GM23338 (cell line): ENCODE results near the gene EVI5L. TPM values are rescaled to one million over a fixed set of nuclear protein-coding genes. Genes with fewer than 3 reads are reported as not detected.

Experiments
- ATAC-seq: fragments of 200-7000 bp; cut with Tn5 transposase; 3 replicates; pipeline ENCODE4 v1.9.1; 2020
- DNase-seq: peaks from one replicate; pipeline ENCODE4 v3.0.0-alpha.2; 2015; ENCODE audit warnings: low spot score
- H2AFZ ChIP-seq: fragments of 200-600 bp; sonication (generic); 2 replicates; pipeline ENCODE4 v1.8.0; 2016; ENCODE audit warnings: antibody characterized with exemption, mild to moderate bottlenecking, moderate library complexity
- H3F3A ChIP-seq: fragments of 200-600 bp; sonication (generic); replicated peaks from 2 replicates; pipeline ENCODE4 v1.8.0; 2017; ENCODE audit warnings: antibody characterized with exemption, mixed run types, low read depth
- H3K27ac ChIP-seq: fragments of 200-600 bp; sonication (generic); 2 replicates; pipeline ENCODE4 v1.6.1; 2016; ENCODE audit warnings: low read depth
- H3K27me3 ChIP-seq: fragments of 200-600 bp; sonication (generic); 2 replicates; pipeline ENCODE4 v1.8.0; 2016; ENCODE audit warnings: mild to moderate bottlenecking, mixed run types, moderate library complexity; ENCODE audit not compliant: insufficient read depth
- H3K36me3 ChIP-seq: fragments of 200-600 bp; sonication (generic); 2 replicates; pipeline ENCODE4 v1.8.0; 2016; ENCODE audit warnings: mild to moderate bottlenecking; ENCODE audit not compliant: insufficient read depth
- H3K4me1 ChIP-seq: fragments of 200-600 bp; sonication (generic); 2 replicates; pipeline ENCODE4 v1.8.0; 2016; ENCODE audit warnings: mild to moderate bottlenecking, moderate library complexity; ENCODE audit not compliant: insufficient read depth
- H3K4me2 ChIP-seq: fragments of 200-600 bp; sonication (generic); 2 replicates; pipeline ENCODE4 v1.7.1; 2017; ENCODE audit warnings: mixed run types
- H3K4me3 ChIP-seq: fragments of 200-600 bp; sonication (generic); 2 replicates; pipeline ENCODE4 v1.6.1; 2016; ENCODE audit warnings: mixed run types
- H3K79me2 ChIP-seq: fragments of 200-600 bp; sonication (generic); replicated peaks from 2 replicates; pipeline ENCODE4 v1.8.0; 2017; ENCODE audit warnings: mild to moderate bottlenecking; ENCODE audit not compliant: insufficient read depth
- H3K9me2 ChIP-seq: fragments of 200-600 bp; sonication (generic); 2 replicates; pipeline ENCODE4 v1.8.0; 2017; ENCODE audit not compliant: insufficient read depth
- H4K20me1 ChIP-seq: fragments of 200-600 bp; sonication (generic); replicated peaks from 2 replicates; pipeline ENCODE4 v1.8.0; 2017; ENCODE audit warnings: mild to moderate bottlenecking; ENCODE audit not compliant: insufficient read depth
- H3K27ac Mint-ChIP-seq: 2 replicates; pipeline ENCODE4 v1.8.0; 2020; ENCODE audit warnings: inconsistent platforms, mild to moderate bottlenecking, moderate library complexity, mixed read lengths
- H3K27me3 Mint-ChIP-seq: 3 replicates; pipeline ENCODE4 v1.8.0; 2022; ENCODE audit warnings: low read depth, mild to moderate bottlenecking, moderate library complexity, mixed read lengths, inconsistent platforms; ENCODE audit not compliant: insufficient read depth, poor library complexity
- H3K36me3 Mint-ChIP-seq: 3 replicates; pipeline ENCODE4 v1.8.0; 2021; ENCODE audit warnings: low read depth, mild to moderate bottlenecking, inconsistent platforms, moderate library complexity, mixed read lengths
- H3K4me1 Mint-ChIP-seq: 3 replicates; pipeline ENCODE4 v1.8.0; 2020; ENCODE audit warnings: mild to moderate bottlenecking, inconsistent platforms, mixed read lengths
- H3K4me3 Mint-ChIP-seq: 3 replicates; pipeline ENCODE4 v1.8.0; 2021; ENCODE audit warnings: moderate library complexity, mild to moderate bottlenecking, inconsistent platforms, mixed read lengths
- H3K9me3 Mint-ChIP-seq: 3 replicates; pipeline ENCODE4 v1.8.0; 2020; ENCODE audit warnings: moderate library complexity, mild to moderate bottlenecking, inconsistent platforms, mixed read lengths
- EZH2 ChIP-seq: fragments of 200-600 bp; sonication (generic); IDR thresholded peaks from one replicate; pipeline ENCODE4 v1.8.0; 2017; ENCODE audit warnings: antibody characterized with exemption, mild to moderate bottlenecking, low read depth; ENCODE audit not compliant: unreplicated experiment
- EZH2phosphoT487 ChIP-seq: fragments of 200-600 bp; sonication (generic); IDR thresholded peaks from one replicate; pipeline ENCODE4 v1.8.1; 2018; ENCODE audit warnings: antibody characterized with exemption; ENCODE audit not compliant: unreplicated experiment
- JUNB ChIP-seq: IDR thresholded peaks from one replicate; pipeline ENCODE4 v1.6.1; 2016; ENCODE audit warnings: antibody characterized with exemption; ENCODE audit not compliant: unreplicated experiment
- NANOG ChIP-seq: IDR thresholded peaks from 2 replicates; pipeline ENCODE4 v1.6.1; 2016; ENCODE audit warnings: antibody characterized with exemption, borderline replicate concordance
- POLR2AphosphoS5 ChIP-seq: IDR thresholded peaks from 2 replicates; pipeline ENCODE4 v1.6.1; 2016; ENCODE audit warnings: antibody characterized with exemption, low read depth
- ZNF114 ChIP-seq: fragments of 250-450 bp; sonication (Bioruptor Pico); IDR thresholded peaks from 2 replicates; pipeline ENCODE4 v1.5.0; 2020; ENCODE audit warnings: mild to moderate bottlenecking, moderate library complexity
- ZNF331 ChIP-seq: fragments of 250-450 bp; sonication (Bioruptor Pico); IDR thresholded peaks from 2 replicates; pipeline ENCODE4 v1.5.0; 2020; ENCODE audit warnings: low read depth, mild to moderate bottlenecking, moderate library complexity
- polyA plus RNA-seq: library from polyadenylated mRNA; unstranded; fragments of >200 nt; fragmentation: Nextera tagmentation; extraction: Ambion mirVana; gene quantifications from 2 replicates; pipeline ENCODE4 v1.2.1, GENCODE V29; 2016
- total RNA-seq: library from RNA; depleted of rRNA; stranded (reverse); fragments of >200 nt; shearing (Covaris generic); gene quantifications from 2 replicates; pipeline ENCODE4 v1.2.3, GENCODE V29; 2014
- TF ChIP-seq, protein P1 (sequence below), 2 experiments: fragments of 200-600 bp in 1 of 2; sonication (generic) in 1 of 2; conservative IDR thresholded peaks; 2 replicates each; pipeline versions ENCODE4 v1.5.1 to v1.6.1; 2016 to 2017; ENCODE audit warnings: antibody characterized with exemption in 2 of 2, low read depth in 2 of 2, mild to moderate bottlenecking in 2 of 2, moderate library complexity in 1 of 2
- TF ChIP-seq, protein P2 (sequence below): fragments of 250-450 bp; sonication (Bioruptor Pico); IDR thresholded peaks from 2 replicates; pipeline ENCODE4 v1.5.0; 2020; ENCODE audit warnings: mild to moderate bottlenecking, moderate library complexity

EVI5L gene
- total and polyA plus RNA-seq, 2 experiments from 2014 or later = 4.5 to 16.2 TPM

DNA sequence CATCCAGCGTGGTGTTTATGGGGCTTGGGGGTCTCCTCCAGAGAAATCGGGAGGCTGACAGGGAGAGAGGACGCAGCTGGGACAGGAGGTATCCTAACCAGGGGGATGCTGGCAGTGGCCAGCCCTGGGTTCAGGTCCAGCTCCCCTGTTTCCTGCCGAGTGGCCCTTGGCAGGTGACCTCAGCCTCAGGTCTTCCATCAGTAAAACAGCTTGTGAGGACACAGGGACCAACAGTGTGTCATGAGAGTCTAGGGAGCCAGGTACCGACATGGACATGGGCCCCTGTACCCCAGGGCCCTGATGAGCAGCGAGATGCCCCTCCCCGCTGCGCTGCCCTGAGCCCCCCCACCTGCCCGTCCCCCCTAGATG, 19.6 kb downstream of the EVI5L start:
- peaks cover 10% of the 10 kb centered on the region; the same call in 2 of the 3 replicates for H3K4me1 Mint-ChIP-seq
- H3K27me3 ChIP-seq = no peaks in the 10 kb centered on the region; the same call in 1 of the 2 replicates
- H3K27me3 Mint-ChIP-seq = peaks cover 15% of the 10 kb centered on the region
- H3K9me2 ChIP-seq = no peaks in the 10 kb centered on the region
- no peaks in the 10 kb centered on the region for H4K20me1 ChIP-seq
- no peaks in the 10 kb centered on the region for H3K9me3 Mint-ChIP-seq
- no peaks in the 10 kb centered on the region for H3F3A ChIP-seq
- no peak overlapping the region for H3K27ac Mint-ChIP-seq
- TF ChIP-seq ZNF114 (CRISPR knock-in tag) (no peak), POLR2AphosphoS5 (no peak), JUNB (no peak), ZNF331 (no peak), NANOG (no peak), EZH2 (no peak), EZH2phosphoT487 (no peak)
- TF ChIP-seq, protein P1, sequence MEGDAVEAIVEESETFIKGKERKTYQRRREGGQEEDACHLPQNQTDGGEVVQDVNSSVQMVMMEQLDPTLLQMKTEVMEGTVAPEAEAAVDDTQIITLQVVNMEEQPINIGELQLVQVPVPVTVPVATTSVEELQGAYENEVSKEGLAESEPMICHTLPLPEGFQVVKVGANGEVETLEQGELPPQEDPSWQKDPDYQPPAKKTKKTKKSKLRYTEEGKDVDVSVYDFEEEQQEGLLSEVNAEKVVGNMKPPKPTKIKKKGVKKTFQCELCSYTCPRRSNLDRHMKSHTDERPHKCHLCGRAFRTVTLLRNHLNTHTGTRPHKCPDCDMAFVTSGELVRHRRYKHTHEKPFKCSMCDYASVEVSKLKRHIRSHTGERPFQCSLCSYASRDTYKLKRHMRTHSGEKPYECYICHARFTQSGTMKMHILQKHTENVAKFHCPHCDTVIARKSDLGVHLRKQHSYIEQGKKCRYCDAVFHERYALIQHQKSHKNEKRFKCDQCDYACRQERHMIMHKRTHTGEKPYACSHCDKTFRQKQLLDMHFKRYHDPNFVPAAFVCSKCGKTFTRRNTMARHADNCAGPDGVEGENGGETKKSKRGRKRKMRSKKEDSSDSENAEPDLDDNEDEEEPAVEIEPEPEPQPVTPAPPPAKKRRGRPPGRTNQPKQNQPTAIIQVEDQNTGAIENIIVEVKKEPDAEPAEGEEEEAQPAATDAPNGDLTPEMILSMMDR (conservative IDR thresholded peaks at IDR 0.05; ENCODE audit: low read depth in 2 of 2) = no peak
- TF ChIP-seq, protein P2, sequence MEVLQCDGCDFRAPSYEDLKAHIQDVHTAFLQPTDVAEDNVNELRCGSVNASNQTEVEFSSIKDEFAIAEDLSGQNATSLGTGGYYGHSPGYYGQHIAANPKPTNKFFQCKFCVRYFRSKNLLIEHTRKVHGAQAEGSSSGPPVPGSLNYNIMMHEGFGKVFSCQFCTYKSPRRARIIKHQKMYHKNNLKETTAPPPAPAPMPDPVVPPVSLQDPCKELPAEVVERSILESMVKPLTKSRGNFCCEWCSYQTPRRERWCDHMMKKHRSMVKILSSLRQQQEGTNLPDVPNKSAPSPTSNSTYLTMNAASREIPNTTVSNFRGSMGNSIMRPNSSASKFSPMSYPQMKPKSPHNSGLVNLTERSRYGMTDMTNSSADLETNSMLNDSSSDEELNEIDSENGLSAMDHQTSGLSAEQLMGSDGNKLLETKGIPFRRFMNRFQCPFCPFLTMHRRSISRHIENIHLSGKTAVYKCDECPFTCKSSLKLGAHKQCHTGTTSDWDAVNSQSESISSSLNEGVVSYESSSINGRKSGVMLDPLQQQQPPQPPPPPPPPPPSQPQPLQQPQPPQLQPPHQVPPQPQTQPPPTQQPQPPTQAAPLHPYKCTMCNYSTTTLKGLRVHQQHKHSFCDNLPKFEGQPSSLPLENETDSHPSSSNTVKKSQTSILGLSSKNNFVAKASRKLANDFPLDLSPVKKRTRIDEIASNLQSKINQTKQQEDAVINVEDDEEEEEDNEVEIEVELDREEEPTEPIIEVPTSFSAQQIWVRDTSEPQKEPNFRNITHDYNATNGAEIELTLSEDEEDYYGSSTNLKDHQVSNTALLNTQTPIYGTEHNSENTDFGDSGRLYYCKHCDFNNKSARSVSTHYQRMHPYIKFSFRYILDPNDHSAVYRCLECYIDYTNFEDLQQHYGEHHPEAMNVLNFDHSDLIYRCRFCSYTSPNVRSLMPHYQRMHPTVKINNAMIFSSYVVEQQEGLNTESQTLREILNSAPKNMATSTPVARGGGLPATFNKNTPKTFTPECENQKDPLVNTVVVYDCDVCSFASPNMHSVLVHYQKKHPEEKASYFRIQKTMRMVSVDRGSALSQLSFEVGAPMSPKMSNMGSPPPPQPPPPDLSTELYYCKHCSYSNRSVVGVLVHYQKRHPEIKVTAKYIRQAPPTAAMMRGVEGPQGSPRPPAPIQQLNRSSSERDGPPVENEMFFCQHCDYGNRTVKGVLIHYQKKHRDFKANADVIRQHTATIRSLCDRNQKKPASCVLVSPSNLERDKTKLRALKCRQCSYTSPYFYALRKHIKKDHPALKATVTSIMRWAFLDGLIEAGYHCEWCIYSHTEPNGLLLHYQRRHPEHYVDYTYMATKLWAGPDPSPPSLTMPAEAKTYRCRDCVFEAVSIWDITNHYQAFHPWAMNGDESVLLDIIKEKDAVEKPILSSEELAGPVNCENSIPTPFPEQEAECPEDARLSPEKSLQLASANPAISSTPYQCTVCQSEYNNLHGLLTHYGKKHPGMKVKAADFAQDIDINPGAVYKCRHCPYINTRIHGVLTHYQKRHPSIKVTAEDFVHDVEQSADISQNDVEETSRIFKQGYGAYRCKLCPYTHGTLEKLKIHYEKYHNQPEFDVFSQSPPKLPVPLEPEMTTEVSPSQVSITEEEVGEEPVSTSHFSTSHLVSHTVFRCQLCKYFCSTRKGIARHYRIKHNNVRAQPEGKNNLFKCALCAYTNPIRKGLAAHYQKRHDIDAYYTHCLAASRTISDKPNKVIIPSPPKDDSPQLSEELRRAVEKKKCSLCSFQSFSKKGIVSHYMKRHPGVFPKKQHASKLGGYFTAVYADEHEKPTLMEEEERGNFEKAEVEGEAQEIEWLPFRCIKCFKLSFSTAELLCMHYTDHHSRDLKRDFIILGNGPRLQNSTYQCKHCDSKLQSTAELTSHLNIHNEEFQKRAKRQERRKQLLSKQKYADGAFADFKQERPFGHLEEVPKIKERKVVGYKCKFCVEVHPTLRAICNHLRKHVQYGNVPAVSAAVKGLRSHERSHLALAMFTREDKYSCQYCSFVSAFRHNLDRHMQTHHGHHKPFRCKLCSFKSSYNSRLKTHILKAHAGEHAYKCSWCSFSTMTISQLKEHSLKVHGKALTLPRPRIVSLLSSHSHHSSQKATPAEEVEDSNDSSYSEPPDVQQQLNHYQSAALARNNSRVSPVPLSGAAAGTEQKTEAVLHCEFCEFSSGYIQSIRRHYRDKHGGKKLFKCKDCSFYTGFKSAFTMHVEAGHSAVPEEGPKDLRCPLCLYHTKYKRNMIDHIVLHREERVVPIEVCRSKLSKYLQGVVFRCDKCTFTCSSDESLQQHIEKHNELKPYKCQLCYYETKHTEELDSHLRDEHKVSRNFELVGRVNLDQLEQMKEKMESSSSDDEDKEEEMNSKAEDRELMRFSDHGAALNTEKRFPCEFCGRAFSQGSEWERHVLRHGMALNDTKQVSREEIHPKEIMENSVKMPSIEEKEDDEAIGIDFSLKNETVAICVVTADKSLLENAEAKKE (CRISPR knock-in tag) = no peak
- H3K4me3 ChIP-seq = no peak overlapping the region
- no peak overlapping the region for H3K4me3 Mint-ChIP-seq
- H2AFZ ChIP-seq = no peak overlapping the region
- H3K4me2 ChIP-seq = no peak overlapping the region
- no peak overlapping the region for H3K27ac ChIP-seq
- no peaks in the 10 kb centered on the region; the same call in 2 of the 3 replicates for H3K36me3 Mint-ChIP-seq
- ATAC-seq (no peak), DNase-seq (no peak)
- H3K4me1 ChIP-seq = peaks cover 6% of the 10 kb centered on the region; the same call in 1 of the 2 replicates
- H3K79me2 ChIP-seq = no peaks in the 10 kb centered on the region
- H3K36me3 ChIP-seq = no peaks in the 10 kb centered on the region
